ENCODE data around the gene LTBP1.

DNA sequence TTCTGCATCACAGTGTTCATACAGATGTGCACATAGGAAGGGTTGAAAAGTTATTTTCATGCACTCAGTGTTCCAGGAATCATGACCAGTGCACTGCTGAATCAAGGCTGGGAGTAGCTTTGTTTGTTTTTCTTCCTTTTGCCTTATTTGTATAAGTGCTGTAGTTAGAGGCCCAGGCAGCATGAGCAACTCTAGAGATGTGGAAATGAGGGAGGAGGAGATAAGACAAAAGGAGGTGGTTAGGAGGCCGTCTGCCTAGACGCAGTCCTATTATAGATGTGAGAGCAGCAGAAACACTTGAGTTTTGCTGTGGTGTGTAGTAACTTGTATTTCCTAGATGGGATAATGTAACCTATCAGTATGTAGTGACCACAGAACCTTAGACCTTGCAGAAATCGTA lies 265.4 kb downstream of the LTBP1 start:
- TF ChIP-seq POLR2AphosphoS5 (IDR thresholded peaks at IDR 0.05; ENCODE audit: low read depth), result no peak
- TF ChIP-seq, protein P1, sequence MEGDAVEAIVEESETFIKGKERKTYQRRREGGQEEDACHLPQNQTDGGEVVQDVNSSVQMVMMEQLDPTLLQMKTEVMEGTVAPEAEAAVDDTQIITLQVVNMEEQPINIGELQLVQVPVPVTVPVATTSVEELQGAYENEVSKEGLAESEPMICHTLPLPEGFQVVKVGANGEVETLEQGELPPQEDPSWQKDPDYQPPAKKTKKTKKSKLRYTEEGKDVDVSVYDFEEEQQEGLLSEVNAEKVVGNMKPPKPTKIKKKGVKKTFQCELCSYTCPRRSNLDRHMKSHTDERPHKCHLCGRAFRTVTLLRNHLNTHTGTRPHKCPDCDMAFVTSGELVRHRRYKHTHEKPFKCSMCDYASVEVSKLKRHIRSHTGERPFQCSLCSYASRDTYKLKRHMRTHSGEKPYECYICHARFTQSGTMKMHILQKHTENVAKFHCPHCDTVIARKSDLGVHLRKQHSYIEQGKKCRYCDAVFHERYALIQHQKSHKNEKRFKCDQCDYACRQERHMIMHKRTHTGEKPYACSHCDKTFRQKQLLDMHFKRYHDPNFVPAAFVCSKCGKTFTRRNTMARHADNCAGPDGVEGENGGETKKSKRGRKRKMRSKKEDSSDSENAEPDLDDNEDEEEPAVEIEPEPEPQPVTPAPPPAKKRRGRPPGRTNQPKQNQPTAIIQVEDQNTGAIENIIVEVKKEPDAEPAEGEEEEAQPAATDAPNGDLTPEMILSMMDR (IDR thresholded peaks at IDR 0.05; ENCODE audit: insufficient read depth, low read length), result no peak

Data from HL-60 (cell line).